HepG2 (cell line): ENCODE results near the gene SFXN1. TPM values are rescaled to one million over a fixed set of nuclear protein-coding genes. Genes with fewer than 3 reads are reported as not detected.

ENCODE experiments used
- ATF1 ChIP-seq: IDR thresholded peaks from 2 replicates; pipeline ENCODE4 v1.6.1; 2016; ENCODE audit warnings: mild to moderate bottlenecking, control low read depth
- ERF ChIP-seq: IDR thresholded peaks from 2 replicates; pipeline ENCODE4 v1.6.1; 2018; ENCODE audit warnings: missing biosample characterization, missing genetic modification reagents
- LBX2 ChIP-seq: sonication (generic); formaldehyde crosslinking; IDR thresholded peaks from 2 replicates; pipeline ENCODE4 v1.5.0; 2020; ENCODE audit warnings: missing genetic modification reagents, mild to moderate bottlenecking, borderline replicate concordance
- MAX ChIP-seq: IDR thresholded peaks from 2 replicates; pipeline ENCODE4 v1.6.1; 2012; ENCODE audit warnings: inconsistent platforms
- MYPOP ChIP-seq: sonication (generic); formaldehyde crosslinking; IDR thresholded peaks from 2 replicates; pipeline ENCODE4 v1.8.1; 2023; ENCODE audit warnings: mild to moderate bottlenecking, moderate library complexity, missing genetic modification reagents
- PCBP2 ChIP-seq: fragments of 200-400 bp; formaldehyde crosslinking; optimal IDR thresholded peaks from 2 replicates; pipeline ENCODE3; 2018; ENCODE audit warnings: low read length, low read depth; ENCODE audit not compliant: poor library complexity, severe bottlenecking
- THRA ChIP-seq: sonication (generic); formaldehyde crosslinking; IDR thresholded peaks from 2 replicates; pipeline ENCODE4 v1.4.0; 2020; ENCODE audit warnings: missing genetic modification reagents, borderline replicate concordance
- TRIM24 ChIP-seq: sonication (generic); formaldehyde crosslinking; IDR thresholded peaks from 2 replicates; pipeline ENCODE4 v1.8.0; 2022; ENCODE audit warnings: mild to moderate bottlenecking, missing genetic modification reagents
- XRCC5 ChIP-seq: fragments of 200-400 bp; formaldehyde crosslinking; optimal IDR thresholded peaks from 2 replicates; pipeline ENCODE3; 2017; ENCODE audit warnings: mild to moderate bottlenecking, low read length
- ZBTB20 ChIP-seq: sonication (generic); formaldehyde crosslinking; IDR thresholded peaks from 2 replicates; pipeline ENCODE4 v1.8.1; 2023; ENCODE audit warnings: missing genetic modification reagents, low read depth, mild to moderate bottlenecking, borderline replicate concordance
- ZBTB34 ChIP-seq: sonication (generic); formaldehyde crosslinking; IDR thresholded peaks from 2 replicates; pipeline ENCODE4 v1.8.0; 2022; ENCODE audit warnings: mild to moderate bottlenecking, missing genetic modification reagents
- ZFP37 ChIP-seq: sonication (generic); formaldehyde crosslinking; IDR thresholded peaks from 2 replicates; pipeline ENCODE4 v1.4.0; 2020; ENCODE audit warnings: missing genetic modification reagents, borderline replicate concordance
- ZNF354B ChIP-seq: sonication (generic); formaldehyde crosslinking; IDR thresholded peaks from 2 replicates; pipeline ENCODE4 v1.8.0; 2022; ENCODE audit warnings: mild to moderate bottlenecking, missing genetic modification reagents
- ZNF407 ChIP-seq: sonication (generic); formaldehyde crosslinking; IDR thresholded peaks from one replicate; pipeline ENCODE4 v1.5.1; 2020; ENCODE audit warnings: mild to moderate bottlenecking, missing genetic modification reagents; ENCODE audit errors: not compliant biosample characterization
- ZNF775 ChIP-seq: sonication (generic); formaldehyde crosslinking; IDR thresholded peaks from 2 replicates; pipeline ENCODE4 v1.4.0; 2020; ENCODE audit warnings: missing genetic modification reagents, mild to moderate bottlenecking, moderate library complexity, borderline replicate concordance
- polyA plus RNA-seq, 8 experiments: library from polyadenylated mRNA; depleted of rRNA in 3 of 8; stranded (reverse) in 7 of 8; unstranded in 1 of 8; fragments of >200 nt; fragmentation: Illumina TruSeq in 4 of 8; extraction: Trizol in 4 of 8; gene quantifications; 2 replicates each; pipeline versions ENCODE4 v1.2.1 to v1.2.3, GENCODE V29; 2011 to 2016; ENCODE audit warnings: low read depth in 4 of 8, missing spikeins in 1 of 8, mixed read lengths in 1 of 8; ENCODE audit not compliant: insufficient read depth in 1 of 8
- total RNA-seq, 5 experiments: library from RNA; depleted of rRNA; stranded (reverse); fragments of >200 nt; fragmentation: Illumina TruSeq; extraction: Trizol; gene quantifications; 2 replicates each; pipeline ENCODE4 v1.2.3, GENCODE V29; 2016; ENCODE audit warnings: low read depth in 1 of 5

The SFXN1 gene
- total and polyA plus RNA-seq, 2 of the 13 experiments (the other 11 are each of a cell fraction or from before 2014, with no cell fraction given) = 122 to 135 TPM

GRCh38 chr5:175478384-175479124 lies at the start of gene SFXN1 (continued):
- TF ChIP-seq LBX2 (CRISPR knock-in tag) (peak; percentile 68; the same call in 1 of the 2 replicates), ERF (CRISPR knock-in tag) (peak; percentile 65; the same call in 1 of the 2 replicates), ZFP37 (CRISPR knock-in tag) (no peak), MAX (no peak; the same call in none of the 2 replicates), ZNF407 (CRISPR knock-in tag) (no peak), ATF1 (no peak), MYPOP (CRISPR knock-in tag) (no peak), XRCC5 (no peak), ZNF354B (CRISPR knock-in tag) (no peak), PCBP2 (no peak), TRIM24 (no peak), ZBTB34 (CRISPR knock-in tag) (no peak), ZNF775 (CRISPR knock-in tag) (no peak), THRA (CRISPR knock-in tag) (peak; percentile 35; the same call in 1 of the 2 replicates), ZBTB20 (CRISPR knock-in tag) (no peak)
